Transverse colon (tissue), 4 donors: ENCODE results near the gene CAVIN2.

Source experiments
- CTCF ChIP-seq, 5 experiments: fragments of 200-600 bp in 3 of 5; fragments of 450-650 bp in 2 of 5; sonication (generic) in 3 of 5; IDR thresholded peaks; 1 replicate in 2 of 5; 2 replicates in 3 of 5; pipeline ENCODE4 v1.5.1; 2016 to 2017; ENCODE audit warnings: antibody characterized with exemption in 5 of 5, inconsistent platforms in 3 of 5, mild to moderate bottlenecking in 2 of 5, moderate library complexity in 1 of 5
- POLR2AphosphoS5 ChIP-seq, 3 donors: sonication (generic); formaldehyde crosslinking; IDR thresholded peaks; one replicate each; pipeline ENCODE4 v1.6.1; 2016; ENCODE audit warnings: antibody characterized with exemption in 3 of 3

GRCh38 chr2:191790737-191791136 is 56.2 kb downstream of the CAVIN2 start:
- TF ChIP-seq CTCF (IDR thresholded peaks at IDR 0.05) (no peak), POLR2AphosphoS5 (IDR thresholded peaks at IDR 0.05) (no peak)
